ENCODE results near the gene MAP3K4. TPM values are rescaled to one million over a fixed set of nuclear protein-coding genes. Genes with fewer than 3 reads are reported as not detected.
A peak's percentile ranks its signal among the peaks of the same experiment; 100 is the strongest.
"Not testable (repeated sequence)": the region's sequence is repeated elsewhere in the genome, so short reads cannot be mapped to it uniquely, and the experiment has no call there.

The MAP3K4 gene
- total RNA-seq, 1 experiment from 2014 or later: 27.1 TPM

GRCh38 chr6:160960839-160961238 is 30.7 kb upstream of the MAP3K4 start:
- Histone ChIP-seq H3K4me1 (replicated peaks) (no peaks in the 10 kb centered on the region), H3K4me3 (no peak overlapping the region), H3K9me3 (replicated peaks) (no peaks in the 10 kb centered on the region), H3K27me3 (replicated peaks) (no peaks in the 10 kb centered on the region), H3K36me3 (no peaks in the 10 kb centered on the region), H3K27ac (no peak overlapping the region)
- no peak for DNase-seq (ENCODE audit: low read depth in 1 of 2, low spot score in 2 of 2)

- no peaks in the 10 kb centered on the region for H3K4me1 ChIP-seq (replicated peaks)
- no peak overlapping the region for H3K4me3 ChIP-seq
- DNase-seq (ENCODE audit: low read depth in 1 of 2, low spot score in 2 of 2): no peak
- no peaks in the 10 kb centered on the region for H3K36me3 ChIP-seq
- no peaks in the 10 kb centered on the region for H3K9me3 ChIP-seq (replicated peaks)
- no peak overlapping the region for H3K27ac ChIP-seq
- no peaks in the 10 kb centered on the region for H3K27me3 ChIP-seq (replicated peaks)
Observed at GRCh38 chr6:160962835-160963623, 28.5 kb upstream of the MAP3K4 start.

GRCh38 chr6:160963651-160964050 is 27.9 kb upstream of the MAP3K4 start:
- no peaks in the 10 kb centered on the region for H3K9me3 ChIP-seq (replicated peaks)
- no peak overlapping the region for H3K27ac ChIP-seq
- no peaks in the 10 kb centered on the region for H3K36me3 ChIP-seq
- no peak for DNase-seq (ENCODE audit: low read depth in 1 of 2, low spot score in 2 of 2)
- H3K4me1 ChIP-seq (replicated peaks): no peaks in the 10 kb centered on the region
- no peaks in the 10 kb centered on the region for H3K27me3 ChIP-seq (replicated peaks)
- no peak overlapping the region for H3K4me3 ChIP-seq

- no peaks in the 10 kb centered on the region for H3K27me3 ChIP-seq (replicated peaks)
- no peaks in the 10 kb centered on the region for H3K9me3 ChIP-seq (replicated peaks)
- no peaks in the 10 kb centered on the region for H3K4me1 ChIP-seq (replicated peaks)
- no peak overlapping the region for H3K4me3 ChIP-seq
- no peak for DNase-seq (ENCODE audit: low read depth in 1 of 2, low spot score in 2 of 2)
- no peak overlapping the region for H3K27ac ChIP-seq
- H3K36me3 ChIP-seq: no peaks in the 10 kb centered on the region
Observed at GRCh38 chr6:160965893-160966292, 25.7 kb upstream of the MAP3K4 start.

GRCh38 chr6:160966493-160967229 is 24.9 kb upstream of the MAP3K4 start:
- Histone ChIP-seq H3K27ac (no peak overlapping the region), H3K4me3 (no peak overlapping the region), H3K36me3 (no peaks in the 10 kb centered on the region), H3K27me3 (replicated peaks) (no peaks in the 10 kb centered on the region), H3K9me3 (replicated peaks) (no peaks in the 10 kb centered on the region), H3K4me1 (replicated peaks) (peaks cover under 1% of the 10 kb centered on the region)
- DNase-seq (ENCODE audit: low read depth in 1 of 2, low spot score in 2 of 2): no peak

GRCh38 chr6:160967351-160967750 is 24.2 kb upstream of the MAP3K4 start:
- Histone ChIP-seq H3K27me3 (replicated peaks) (no peaks in the 10 kb centered on the region), H3K36me3 (no peaks in the 10 kb centered on the region), H3K27ac (no peak overlapping the region)

GRCh38 chr6:160967833-160968232 is 23.7 kb upstream of the MAP3K4 start:
- Histone ChIP-seq H3K9me3 (replicated peaks) (no peaks in the 10 kb centered on the region), H3K27me3 (replicated peaks) (no peaks in the 10 kb centered on the region), H3K4me3 (no peak overlapping the region), H3K27ac (no peak overlapping the region), H3K36me3 (no peaks in the 10 kb centered on the region), H3K4me1 (replicated peaks) (peaks cover 11% of the 10 kb centered on the region)
- DNase-seq (ENCODE audit: low read depth in 1 of 2, low spot score in 2 of 2): no peak

More at GRCh38 chr6:160967351-160967750, 24.2 kb upstream of the MAP3K4 start:
- no peak for DNase-seq (ENCODE audit: low read depth in 1 of 2, low spot score in 2 of 2)
- no peak overlapping the region for H3K4me3 ChIP-seq
- H3K4me1 ChIP-seq (replicated peaks): peaks cover 7% of the 10 kb centered on the region
- no peaks in the 10 kb centered on the region for H3K9me3 ChIP-seq (replicated peaks)

GRCh38 chr6:160971171-160971570 is 20.4 kb upstream of the MAP3K4 start:
- H3K27me3 ChIP-seq (replicated peaks): no peaks in the 10 kb centered on the region
- no peak for DNase-seq (ENCODE audit: low read depth in 1 of 2, low spot score in 2 of 2)
- peaks cover 11% of the 10 kb centered on the region for H3K4me1 ChIP-seq (replicated peaks)

GRCh38 chr6:160972111-160972510 is 19.5 kb upstream of the MAP3K4 start:
- no peaks in the 10 kb centered on the region for H3K9me3 ChIP-seq (replicated peaks)
- no peak overlapping the region for H3K4me3 ChIP-seq
- H3K27me3 ChIP-seq (replicated peaks): no peaks in the 10 kb centered on the region
- peak in 1 of 2 experiments; percentile 13 for DNase-seq (ENCODE audit: low read depth in 1 of 2, low spot score in 2 of 2)
- H3K36me3 ChIP-seq: no peaks in the 10 kb centered on the region
- H3K4me1 ChIP-seq (replicated peaks): peaks cover 11% of the 10 kb centered on the region
- H3K27ac ChIP-seq: no peak overlapping the region

More at GRCh38 chr6:160971171-160971570, 20.4 kb upstream of the MAP3K4 start:
- H3K4me3 ChIP-seq: no peak overlapping the region
- no peaks in the 10 kb centered on the region for H3K36me3 ChIP-seq
- H3K27ac ChIP-seq: no peak overlapping the region
- no peaks in the 10 kb centered on the region for H3K9me3 ChIP-seq (replicated peaks)

- H3K4me3 ChIP-seq; DNase-seq (ENCODE audit: low read depth in 1 of 2, low spot score in 2 of 2); H3K27ac ChIP-seq; H3K9me3 ChIP-seq (replicated peaks); H3K36me3 ChIP-seq; H3K27me3 ChIP-seq (replicated peaks): not testable (repeated sequence)
- H3K4me1 ChIP-seq (replicated peaks): peaks cover 11% of the 10 kb centered on the region
Observed at GRCh38 chr6:160972594-160972993, 19.0 kb upstream of the MAP3K4 start.

- no peaks in the 10 kb centered on the region for H3K36me3 ChIP-seq
- H3K4me3 ChIP-seq: no peak overlapping the region
- no peak for DNase-seq (ENCODE audit: low read depth in 1 of 2, low spot score in 2 of 2)
- H3K27me3 ChIP-seq (replicated peaks): no peaks in the 10 kb centered on the region
- H3K4me1 ChIP-seq (replicated peaks): peaks cover 11% of the 10 kb centered on the region
- H3K27ac ChIP-seq: no peak overlapping the region
- no peaks in the 10 kb centered on the region for H3K9me3 ChIP-seq (replicated peaks)
Observed at GRCh38 chr6:160973311-160974250, 18.0 kb upstream of the MAP3K4 start.

- Histone ChIP-seq H3K4me1 (replicated peaks) (peaks cover 11% of the 10 kb centered on the region), H3K9me3 (replicated peaks) (no peaks in the 10 kb centered on the region), H3K36me3 (no peaks in the 10 kb centered on the region), H3K27ac (no peak overlapping the region), H3K27me3 (replicated peaks) (no peaks in the 10 kb centered on the region), H3K4me3 (no peak overlapping the region)
- no peak for DNase-seq (ENCODE audit: low read depth in 1 of 2, low spot score in 2 of 2)
Observed at GRCh38 chr6:160974304-160974771, 17.2 kb upstream of the MAP3K4 start.

- Histone ChIP-seq H3K36me3 (no peaks in the 10 kb centered on the region), H3K4me3 (no peak overlapping the region), H3K9me3 (replicated peaks) (no peaks in the 10 kb centered on the region), H3K4me1 (replicated peaks) (peaks cover 11% of the 10 kb centered on the region), H3K27ac (no peak overlapping the region), H3K27me3 (replicated peaks) (no peaks in the 10 kb centered on the region)
- DNase-seq (ENCODE audit: low read depth in 1 of 2, low spot score in 2 of 2): no peak
Observed at GRCh38 chr6:160975162-160975561, 16.4 kb upstream of the MAP3K4 start.

All from SJSA1 (cell line).